Dedifferentiated amniotic fluid mesenchymal stem cell (primary cell): ENCODE results near the gene POLR3A.
"Not testable (repeated sequence)": the region's sequence is repeated elsewhere in the genome, so short reads cannot be mapped to it uniquely, and the experiment has no call there.

Experiments
- DNase-seq: peaks from one replicate; pipeline ENCODE4 v3.0.0-alpha.2; 2016; ENCODE audit errors: extremely low spot score

POLR3A gene

DNA sequence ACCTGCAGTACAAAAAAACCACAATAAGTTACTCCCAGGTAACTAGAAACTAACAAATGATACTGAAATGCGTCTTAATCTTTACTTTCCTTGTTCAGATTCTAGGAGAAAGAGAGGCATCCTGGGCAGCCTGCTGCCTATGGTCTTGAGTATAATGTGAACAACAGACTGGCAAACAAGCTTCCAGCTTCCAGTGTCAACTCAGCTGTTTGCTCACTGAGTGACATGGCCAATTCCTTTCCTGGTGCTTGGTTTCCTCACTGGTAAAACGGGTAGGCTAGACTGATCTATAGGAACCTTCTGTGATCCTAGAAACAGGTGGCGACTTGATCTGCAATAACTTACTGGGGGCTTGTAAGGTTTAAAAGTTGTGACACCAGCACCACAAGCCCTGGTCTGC is 10.1 kb downstream of the POLR3A start:
- no peak for DNase-seq

DNA sequence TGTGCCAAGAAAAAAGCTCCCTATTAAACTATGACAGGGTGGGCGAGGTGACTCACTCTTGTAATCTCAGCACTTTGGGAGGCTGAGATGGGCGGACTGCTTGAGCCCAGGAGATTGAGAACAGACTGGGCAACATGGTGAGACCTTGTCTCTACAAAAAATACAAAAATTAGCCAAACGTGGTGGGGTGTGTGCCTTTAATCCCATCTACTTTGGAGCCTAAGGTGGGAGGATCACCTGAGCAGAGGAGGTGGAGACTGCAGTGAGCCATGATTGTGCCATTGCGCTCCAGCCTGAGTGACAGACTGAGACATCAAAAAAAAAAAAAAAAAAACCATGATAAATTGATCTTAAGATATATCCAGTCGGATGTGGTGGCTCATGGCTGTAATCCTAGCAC is 11.5 kb downstream of the POLR3A start:
- DNase-seq = no peak

DNA sequence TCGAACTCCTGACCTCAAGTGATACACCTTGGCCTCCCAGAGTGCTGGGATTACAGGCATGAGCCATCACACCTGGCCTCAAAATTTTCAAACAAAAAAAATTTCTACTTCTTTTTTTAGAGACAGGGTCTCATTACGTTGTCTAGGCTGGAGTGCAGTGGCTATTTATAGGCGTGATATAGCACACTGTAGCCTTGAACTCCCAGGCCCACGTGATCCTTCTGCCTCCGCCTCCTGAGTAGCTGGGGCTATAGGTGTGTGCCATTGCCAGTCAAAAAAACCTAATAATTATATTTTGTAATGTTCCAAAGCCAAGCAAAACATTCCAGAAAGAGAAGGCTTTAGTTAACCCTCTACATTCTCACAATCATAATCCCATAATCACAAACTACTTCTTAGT is 13.8 kb downstream of the POLR3A start:
- DNase-seq = no peak

DNA sequence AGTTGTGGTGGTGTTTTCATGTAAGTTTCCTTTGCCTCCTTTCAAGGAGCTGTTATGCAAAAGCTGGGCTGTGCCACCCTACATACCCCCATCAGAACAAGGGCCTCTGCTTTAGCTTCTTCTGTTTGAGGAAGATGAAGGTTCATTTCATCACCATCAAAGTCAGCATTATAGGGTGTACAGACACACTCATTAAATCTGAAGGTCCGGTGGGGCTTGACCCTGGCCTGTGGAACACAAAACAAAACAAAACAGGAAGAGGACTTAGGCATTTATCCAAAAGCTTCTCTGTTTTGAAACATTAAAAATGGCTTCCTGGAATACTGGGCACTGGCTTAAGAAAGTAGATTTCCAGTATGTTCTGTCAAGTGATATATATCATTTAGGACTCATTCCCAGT is 15.8 kb downstream of the POLR3A start:
- no peak for DNase-seq

DNA sequence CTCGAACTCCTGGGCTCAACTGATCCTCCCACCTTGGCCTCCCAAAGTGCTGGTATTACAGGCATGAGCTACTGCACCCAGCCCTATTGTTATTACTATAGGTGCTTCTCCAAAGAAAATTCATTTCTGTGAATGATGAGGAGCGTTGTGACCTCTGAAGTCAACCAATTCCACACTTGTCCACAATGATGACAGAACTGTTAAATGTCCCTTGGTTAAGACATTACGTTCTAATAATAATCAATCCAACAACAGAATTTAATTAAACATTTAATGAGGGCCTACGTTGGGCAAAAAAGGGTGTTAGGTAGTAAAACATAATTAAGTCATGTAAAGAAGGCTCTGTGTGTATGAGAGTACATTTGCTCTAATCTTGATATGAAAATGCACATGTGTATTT is 18.2 kb downstream of the POLR3A start:
- DNase-seq = no peak

DNA sequence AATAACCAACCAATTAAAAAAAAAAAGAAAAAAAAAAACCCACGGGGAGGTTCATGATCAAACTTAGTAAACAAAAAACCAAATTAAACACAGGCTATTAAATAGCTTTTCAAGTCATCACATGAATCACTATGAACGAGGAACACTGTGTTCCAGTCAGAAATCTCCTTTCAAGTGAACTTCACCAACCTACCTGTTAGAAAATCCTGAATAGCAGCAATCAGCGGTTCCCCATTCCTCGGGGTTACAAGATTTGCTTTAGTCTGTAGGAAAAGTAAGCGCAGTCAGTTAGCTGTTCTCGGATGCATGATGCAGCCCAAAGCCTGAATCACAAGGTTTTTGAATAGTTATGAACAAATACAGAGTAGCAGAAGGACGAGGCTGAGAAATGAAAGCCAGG is 19.0 kb downstream of the POLR3A start:
- no peak for DNase-seq

DNA sequence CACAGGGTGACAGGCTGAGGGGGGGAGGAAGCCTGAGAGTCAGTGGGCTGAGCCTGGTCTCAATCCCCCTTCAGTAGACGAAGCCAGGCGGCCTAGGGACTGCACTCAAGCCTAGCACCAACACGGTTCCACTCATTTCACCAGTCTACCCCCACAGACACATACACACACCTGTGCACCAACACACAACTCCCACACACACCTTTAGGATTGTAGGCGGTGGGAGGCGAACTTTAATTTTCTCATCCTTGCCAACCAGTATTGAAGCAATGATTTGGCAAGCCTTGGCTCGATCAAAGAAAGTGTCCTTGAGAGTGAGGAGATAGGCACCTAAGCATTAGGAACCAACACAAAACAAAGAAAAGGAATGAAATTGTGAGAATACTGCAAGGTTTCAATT is 19.7 kb downstream of the POLR3A start:
- DNase-seq = no peak

DNA sequence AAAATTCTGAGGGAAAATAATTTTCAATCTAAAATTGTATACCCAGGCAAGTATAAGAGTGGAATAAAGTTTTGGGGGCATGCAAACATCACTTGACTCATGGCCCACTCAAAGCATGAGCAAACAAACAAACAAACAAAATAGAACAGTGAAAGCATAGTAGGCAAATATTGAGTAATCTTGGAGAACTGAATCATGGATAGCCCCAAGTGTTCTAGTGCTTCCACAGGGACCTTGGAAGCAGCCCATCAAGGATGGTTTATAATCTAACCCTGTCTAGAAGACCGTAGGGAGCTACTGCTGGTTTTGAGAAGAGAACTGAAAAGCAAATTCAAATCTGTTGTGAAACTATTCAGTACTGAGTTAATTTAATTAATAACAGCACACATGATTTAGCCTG is 22.1 kb downstream of the POLR3A start:
- DNase-seq = no peak

DNA sequence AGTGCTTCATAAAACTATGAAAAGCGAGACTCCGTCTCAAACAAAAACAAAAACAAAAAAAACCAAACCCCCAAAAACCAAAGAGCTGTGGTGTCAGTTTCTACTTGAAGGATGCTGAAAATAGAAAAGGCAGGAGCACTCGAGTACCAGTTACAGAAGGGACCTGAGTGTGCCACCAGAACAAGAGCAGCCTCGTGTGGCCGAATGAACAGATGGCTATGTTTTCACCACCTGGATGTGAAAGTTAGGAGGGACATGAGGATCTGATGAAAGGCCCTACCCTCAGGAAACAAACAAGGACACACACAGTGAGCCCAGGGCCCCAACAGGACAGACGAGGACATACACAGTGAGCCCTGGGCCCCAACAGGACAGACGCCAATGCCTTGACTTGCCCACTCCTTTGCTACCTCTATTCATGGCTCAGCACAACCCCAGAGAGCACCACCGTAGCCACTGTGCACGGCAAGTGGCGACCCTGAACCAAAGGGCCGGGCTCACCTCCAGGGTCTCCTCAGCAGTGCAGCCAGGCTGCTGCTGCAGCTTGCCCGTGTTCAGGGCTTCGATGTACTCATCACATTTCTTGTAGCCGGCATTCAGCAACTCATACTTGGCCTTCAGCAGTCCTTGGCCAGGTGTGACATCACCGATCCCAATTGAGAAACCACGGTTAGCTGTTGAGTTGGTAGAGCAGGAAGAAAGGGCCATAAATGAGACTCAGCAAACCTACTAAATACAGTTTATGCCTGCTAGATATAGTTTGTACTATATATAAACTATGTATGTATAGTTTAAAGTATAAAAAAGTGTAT is 24.9 kb downstream of the POLR3A start:
- DNase-seq = no peak

DNA sequence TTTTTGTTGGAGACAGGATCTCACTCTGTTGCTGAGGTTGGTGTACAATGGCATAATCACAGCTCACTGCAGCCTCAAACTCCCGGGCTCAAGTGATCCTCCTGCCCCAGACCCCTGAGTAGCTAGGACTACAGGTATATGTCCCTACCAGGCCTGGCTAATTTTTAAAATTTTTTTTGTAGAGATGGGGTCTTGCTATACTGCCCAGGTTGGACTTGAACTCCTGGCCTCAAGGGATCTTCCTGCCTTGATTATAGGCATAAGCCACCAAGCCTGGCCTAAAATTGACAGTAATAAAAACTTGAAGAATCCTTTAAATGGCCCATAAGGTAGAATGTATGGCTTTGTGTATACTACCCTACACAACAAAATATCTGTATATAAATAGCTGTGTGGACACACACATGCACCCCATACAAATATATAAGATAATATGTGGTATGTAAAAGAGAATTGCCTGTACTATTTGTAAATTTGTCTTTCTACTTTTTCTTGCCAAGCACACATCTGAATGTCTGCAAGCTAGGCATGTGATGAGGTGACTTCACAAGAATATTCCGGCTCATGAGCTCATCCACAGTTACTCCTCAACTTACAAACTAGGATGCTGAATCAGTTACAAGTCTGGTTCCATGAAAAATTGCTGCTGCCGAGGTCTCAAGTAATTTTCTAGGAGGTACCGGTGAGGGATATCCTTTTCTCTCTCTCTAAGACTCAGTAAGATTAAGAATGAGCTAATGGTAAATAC is 26.6 kb downstream of the POLR3A start:
- DNase-seq = no peak

DNA sequence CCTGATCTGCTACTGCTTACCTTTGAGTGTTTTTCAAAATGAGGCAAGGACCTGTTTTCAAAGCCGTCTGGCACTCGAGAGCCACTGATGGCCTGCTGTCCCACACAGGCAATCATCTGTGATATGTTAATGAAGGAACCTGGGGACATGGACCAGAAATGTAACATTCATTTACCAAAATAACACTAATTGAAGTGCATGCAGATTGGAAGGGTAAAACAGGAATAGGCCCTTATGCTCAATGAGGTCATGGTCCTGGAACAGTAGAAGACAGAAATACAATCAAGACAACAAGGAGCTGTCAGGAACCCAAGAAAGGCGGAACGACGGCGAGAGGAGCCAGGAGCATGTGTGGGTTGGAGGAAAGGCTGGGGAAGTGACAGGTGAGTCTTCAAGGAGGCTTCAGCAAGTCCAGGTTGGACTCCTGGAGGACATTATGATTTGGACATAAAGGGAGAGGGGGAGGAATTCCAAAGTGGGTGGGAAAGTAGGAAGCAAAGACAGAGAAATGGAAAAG is 28.3 kb downstream of the POLR3A start:
- DNase-seq = no peak

DNA sequence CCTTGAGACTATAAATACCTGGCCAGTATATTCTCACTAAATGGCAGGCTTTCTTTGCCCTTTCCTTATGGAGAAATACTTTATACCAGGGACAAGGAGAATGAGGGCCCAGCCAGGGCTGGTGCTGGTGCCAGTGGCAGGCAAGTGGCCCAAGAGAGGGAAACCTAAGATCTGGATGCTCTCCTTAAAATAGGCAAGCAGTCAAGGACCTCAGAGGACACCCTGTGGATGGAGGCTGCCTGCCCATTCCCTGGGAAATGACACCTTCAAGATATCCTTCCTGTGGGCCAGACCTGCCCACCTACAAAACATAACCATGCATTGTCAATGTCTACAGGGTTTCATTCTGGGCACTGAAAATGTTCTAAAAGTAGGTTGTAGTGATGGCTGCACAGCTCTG is 29.1 kb downstream of the POLR3A start:
- no peak for DNase-seq

DNA sequence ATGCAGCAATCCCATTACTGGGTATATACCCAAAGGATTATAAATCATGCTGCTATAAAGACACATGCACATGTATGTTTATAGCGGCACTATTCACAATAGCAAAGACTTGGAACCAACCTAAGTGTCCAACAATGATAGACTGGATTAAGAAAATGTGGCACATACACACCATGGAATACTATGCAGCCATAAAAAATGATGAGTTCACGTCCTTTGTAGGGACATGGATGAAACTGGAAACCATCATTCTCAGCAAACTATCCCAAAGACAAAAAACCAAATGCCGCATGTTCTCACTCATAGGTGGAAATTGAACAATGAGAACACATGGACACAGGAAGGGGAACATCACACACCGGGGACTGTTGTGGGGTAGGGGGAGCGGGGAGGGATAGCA is 30.5 kb downstream of the POLR3A start:
- DNase-seq = not testable (repeated sequence)

DNA sequence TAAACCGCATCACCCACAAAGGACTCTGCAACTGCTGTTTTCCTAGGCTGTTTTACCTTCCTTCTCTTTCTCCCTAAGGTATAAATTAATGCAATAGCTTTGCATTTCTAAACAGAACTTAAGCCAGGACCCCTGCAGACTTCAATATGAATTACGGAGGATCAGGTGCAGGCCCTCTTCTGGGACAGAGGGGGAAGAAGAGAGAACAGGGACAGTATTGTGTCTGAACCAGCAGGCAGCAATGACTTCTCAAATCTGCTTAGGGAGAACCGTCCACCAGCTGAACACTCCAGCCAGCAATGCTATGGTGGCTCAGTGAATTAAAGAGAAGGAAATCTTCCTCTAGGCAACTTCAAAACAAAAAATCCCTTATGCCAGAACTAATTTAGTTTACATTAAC is 35.7 kb downstream of the POLR3A start:
- DNase-seq = no peak

DNA sequence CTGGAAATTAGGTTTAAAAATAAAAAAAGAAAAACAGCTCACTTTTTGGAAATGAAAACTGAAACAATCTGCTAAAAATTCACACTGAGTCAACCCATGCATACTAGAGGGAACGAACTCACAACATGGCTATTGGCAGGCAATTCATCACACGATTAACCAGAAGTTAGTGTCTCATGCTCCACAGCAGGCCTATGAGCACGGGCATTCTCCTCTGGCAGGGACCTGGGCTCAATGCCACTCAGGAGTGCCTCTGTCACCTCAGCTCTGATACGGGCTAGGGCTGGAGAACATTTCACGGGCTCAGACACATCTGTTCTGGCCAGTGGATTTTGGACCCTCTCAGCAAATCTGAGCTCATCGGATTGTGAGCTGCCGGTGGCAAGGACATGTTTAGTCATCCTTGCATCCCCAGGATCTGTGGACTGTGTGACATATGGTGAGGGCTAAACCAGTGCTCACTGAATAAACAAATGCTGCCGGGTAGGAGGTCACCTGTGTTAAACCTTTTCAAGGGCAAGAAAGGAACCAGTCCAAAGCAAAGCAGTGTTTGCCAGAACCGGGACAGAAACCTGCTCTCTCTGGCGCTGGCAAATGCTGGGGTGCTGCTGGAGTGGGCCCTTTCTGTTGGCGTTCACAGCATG is 40.1 kb downstream of the POLR3A start:
- DNase-seq = no peak

DNA sequence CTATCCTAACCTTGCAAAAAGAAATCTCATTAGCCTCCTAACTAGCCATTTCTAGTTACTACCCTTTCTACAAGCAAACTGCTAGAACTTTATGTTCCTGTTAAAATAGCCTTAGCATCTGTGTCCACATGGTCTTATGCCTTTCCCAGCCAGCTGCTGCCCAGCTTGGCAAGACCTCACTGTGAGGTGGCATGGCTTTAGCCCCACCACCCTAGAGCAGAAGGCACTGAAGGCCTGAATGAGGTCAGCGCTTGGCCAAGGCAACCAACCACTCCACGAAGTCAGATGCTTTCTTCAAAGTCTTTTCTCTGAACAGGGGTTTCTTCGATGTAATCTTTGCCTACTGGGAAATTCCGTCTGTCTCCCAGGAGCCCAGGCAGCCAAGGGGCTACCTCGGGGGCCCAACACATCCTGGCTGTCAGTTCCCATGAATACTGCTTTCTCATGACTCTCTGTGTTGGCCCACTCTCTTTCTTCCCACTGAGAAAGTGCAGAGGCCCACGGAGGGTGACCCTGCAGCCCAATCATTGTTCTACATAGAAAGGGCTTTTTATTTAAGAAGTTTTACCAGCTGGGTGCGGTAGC is 41.6 kb downstream of the POLR3A start:
- no peak for DNase-seq

DNA sequence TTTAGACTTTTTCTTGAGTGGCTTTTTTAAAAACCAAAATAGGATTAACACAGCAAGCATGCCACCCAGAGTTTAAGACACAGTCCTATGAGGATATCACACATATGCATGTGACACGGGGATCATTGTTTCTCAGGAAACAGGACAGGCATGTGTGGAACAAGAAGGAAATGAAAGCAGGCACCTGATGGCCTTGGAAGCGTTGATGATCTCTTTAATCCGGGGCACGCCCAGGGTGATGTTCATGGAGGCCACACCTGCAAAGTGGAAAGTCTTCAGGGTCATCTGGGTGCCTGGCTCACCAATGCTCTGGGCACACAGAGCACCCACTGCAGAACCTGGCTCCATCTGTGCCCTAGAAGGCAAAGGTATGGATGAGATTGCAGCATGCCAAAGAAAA is 44.3 kb downstream of the POLR3A start:
- no peak for DNase-seq

DNA sequence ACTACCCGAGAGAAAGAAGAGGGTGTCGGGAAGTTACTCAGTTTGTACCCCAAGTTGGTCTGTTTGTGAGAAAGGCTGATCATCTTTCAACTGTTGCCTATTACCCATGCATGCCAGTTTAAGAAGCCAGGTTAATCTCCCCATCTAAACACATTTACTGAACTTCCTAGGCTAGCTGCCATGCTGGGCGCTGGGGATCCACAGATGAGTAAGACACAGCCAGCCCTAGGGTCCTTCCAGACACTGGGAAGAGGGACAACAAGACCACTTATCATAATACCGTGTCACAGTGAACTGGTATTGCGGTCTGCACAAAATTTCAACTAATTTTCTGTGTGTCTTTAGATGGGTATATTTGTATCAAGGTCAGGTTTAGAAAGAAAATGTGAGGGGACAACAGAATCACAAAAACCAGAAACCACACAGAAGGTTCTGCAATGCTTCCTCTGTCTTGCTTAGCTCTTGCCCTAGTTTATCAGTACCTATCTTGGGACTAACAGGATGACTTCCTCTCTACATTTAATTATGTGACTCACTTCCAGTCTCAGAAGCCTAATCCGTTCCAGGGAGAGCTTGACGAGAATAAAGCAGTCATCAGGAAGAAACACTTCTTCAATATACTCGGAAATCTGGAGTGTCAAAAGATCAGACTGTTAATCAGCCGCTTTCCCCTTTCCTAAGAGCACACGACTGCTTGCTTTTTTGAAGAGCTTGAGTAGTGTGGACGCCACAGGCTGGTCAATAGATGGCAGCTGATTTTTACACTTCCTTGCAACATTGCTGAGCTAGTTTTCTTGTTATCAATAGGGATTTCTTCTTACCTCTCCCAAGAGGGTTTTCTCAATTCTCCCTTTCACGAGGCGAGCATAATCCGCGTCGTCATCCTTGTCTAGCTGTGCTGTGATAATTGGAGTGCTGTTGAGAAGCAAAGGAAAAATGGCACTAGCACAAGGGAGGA is 45.7 kb downstream of the POLR3A start:
- peak; percentile 38 for DNase-seq

DNA sequence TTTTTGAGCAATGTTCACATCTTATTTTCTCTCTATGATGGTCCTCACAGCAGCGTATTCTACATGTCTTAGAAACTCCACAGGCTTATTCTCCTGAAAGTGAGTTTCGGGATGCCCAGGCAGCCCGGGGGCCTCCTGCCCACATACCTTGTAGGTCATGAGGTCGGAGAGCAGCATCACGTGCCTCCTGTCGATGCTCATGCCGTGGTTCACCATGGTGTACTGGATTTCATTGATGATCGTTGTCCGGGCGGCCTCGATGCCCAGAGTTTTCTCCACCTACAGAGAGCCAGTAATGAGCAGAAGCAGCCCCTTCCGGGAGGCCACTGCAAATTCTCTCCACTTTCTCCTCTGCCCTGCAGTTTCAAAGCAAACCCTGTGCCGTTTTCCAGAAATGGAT is 48.0 kb downstream of the POLR3A start:
- DNase-seq = no peak

DNA sequence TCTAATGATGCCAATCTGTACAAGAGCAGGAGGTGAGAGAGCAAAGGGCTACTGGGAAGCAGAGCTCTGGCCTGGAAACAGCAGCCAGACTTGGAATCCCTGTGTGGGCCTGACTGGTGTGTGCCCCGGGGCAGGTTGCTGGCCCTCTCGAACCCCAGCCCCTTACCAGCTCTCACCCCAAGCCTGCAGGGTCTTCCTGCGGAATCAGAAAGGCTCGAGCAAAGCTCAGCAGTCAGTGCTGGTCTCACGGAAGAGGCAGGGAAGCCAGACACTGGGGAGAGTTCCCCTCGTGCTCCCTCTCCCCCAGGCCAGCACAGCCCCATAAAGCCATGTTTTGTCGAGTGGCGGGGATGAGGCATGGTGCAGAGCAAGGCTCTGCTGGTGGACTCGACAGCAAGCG is 50.1 kb downstream of the POLR3A start:
- DNase-seq = no peak

DNA sequence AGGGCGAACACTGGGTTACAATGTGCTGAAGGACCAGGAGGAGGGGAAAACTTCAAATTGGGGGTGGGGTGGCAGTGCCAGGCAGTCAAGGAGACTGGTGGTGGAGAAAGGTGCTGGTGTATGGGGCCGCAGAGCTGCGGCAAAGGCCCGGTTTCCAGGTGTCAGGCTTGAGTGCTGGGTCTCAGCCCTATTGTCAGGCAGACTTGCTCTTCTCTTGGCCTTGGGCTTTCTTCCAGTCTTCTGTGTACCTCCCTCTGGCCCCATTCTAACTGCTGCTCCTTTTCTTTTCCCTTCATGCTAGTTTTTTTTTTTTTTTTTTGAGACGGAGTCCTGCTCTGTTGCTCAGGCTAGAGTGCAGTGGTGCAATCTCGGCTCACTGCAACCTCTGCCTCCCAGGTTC is 51.0 kb downstream of the POLR3A start:
- DNase-seq = no peak
